SK-N-SH treated with all-trans-retinoic acid at 6 μM for 48 hours (cell line): ENCODE data around the gene PNKD.

ENCODE experiments used
- ATAC-seq: fragments of 200-7000 bp; cut with Tn5 transposase; 3 replicates; pipeline ENCODE4 v1.9.1; 2020; ENCODE audit warnings: mild to moderate bottlenecking, moderate library complexity
- ARNTL ChIP-seq: fragments of 450-650 bp; formaldehyde crosslinking; IDR thresholded peaks from 2 replicates; pipeline ENCODE4 v1.5.0; 2020; ENCODE audit warnings: low read depth, mild to moderate bottlenecking, moderate library complexity, borderline replicate concordance
- BACH2 ChIP-seq: fragments of 250-450 bp; sonication (Bioruptor Pico); IDR thresholded peaks from 2 replicates; pipeline ENCODE4 v1.9.0; 2021; ENCODE audit warnings: mild to moderate bottlenecking, borderline replicate concordance
- ESRRG ChIP-seq: fragments of 250-450 bp; sonication (Bioruptor Pico); IDR thresholded peaks from 2 replicates; pipeline ENCODE4 v1.6.1; 2021; ENCODE audit warnings: mild to moderate bottlenecking
- GLIS3 ChIP-seq: fragments of 250-450 bp; sonication (Bioruptor Pico); IDR thresholded peaks from 2 replicates; pipeline ENCODE4 v1.5.0; 2020; ENCODE audit warnings: mild to moderate bottlenecking, moderate library complexity
- ISL1 ChIP-seq: fragments of 250-450 bp; sonication (Bioruptor Pico); IDR thresholded peaks from 2 replicates; pipeline ENCODE4 v2.1.2; 2022; ENCODE audit warnings: mild to moderate bottlenecking, moderate library complexity
- OSR1 ChIP-seq: fragments of 250-450 bp; sonication (Bioruptor Pico); IDR thresholded peaks from 2 replicates; pipeline ENCODE4 v1.8.0; 2022; ENCODE audit warnings: moderate library complexity, mild to moderate bottlenecking, inconsistent platforms
- PPARA ChIP-seq: fragments of 250-450 bp; sonication (Bioruptor Pico); IDR thresholded peaks from 2 replicates; pipeline ENCODE4 v1.5.0; 2020; ENCODE audit warnings: mild to moderate bottlenecking, borderline replicate concordance
- RARB ChIP-seq: fragments of 250-450 bp; sonication (Bioruptor Pico); IDR thresholded peaks from 2 replicates; pipeline ENCODE4 v1.8.0; 2021; ENCODE audit warnings: mild to moderate bottlenecking, moderate library complexity
- SNAI2 ChIP-seq: fragments of 250-450 bp; sonication (Bioruptor Pico); IDR thresholded peaks from 2 replicates; pipeline ENCODE4 v1.5.0; 2020; ENCODE audit warnings: mild to moderate bottlenecking, moderate library complexity
- TOX ChIP-seq: fragments of 250-450 bp; sonication (Bioruptor Pico); IDR thresholded peaks from 2 replicates; pipeline ENCODE4 v1.8.0; 2021; ENCODE audit warnings: mild to moderate bottlenecking, moderate library complexity, borderline replicate concordance
- ZC3H10 ChIP-seq: fragments of 250-450 bp; sonication (Bioruptor Pico); IDR thresholded peaks from 2 replicates; pipeline ENCODE4 v1.5.1; 2021; ENCODE audit warnings: mild to moderate bottlenecking, moderate library complexity
- ZFP3 ChIP-seq: fragments of 250-450 bp; sonication (Bioruptor Pico); IDR thresholded peaks from 2 replicates; pipeline ENCODE4 v1.5.0; 2020; ENCODE audit warnings: mild to moderate bottlenecking, moderate library complexity
- ZNF565 ChIP-seq: fragments of 450-650 bp; formaldehyde crosslinking; conservative IDR thresholded peaks from 2 replicates; pipeline ENCODE4 v1.5.0; 2020; ENCODE audit warnings: low read depth, mild to moderate bottlenecking, moderate library complexity
- ZNF70 ChIP-seq: fragments of 450-650 bp; formaldehyde crosslinking; IDR thresholded peaks from 2 replicates; pipeline ENCODE4 v1.5.0; 2020; ENCODE audit warnings: mild to moderate bottlenecking, moderate library complexity
- TF ChIP-seq, protein P1 (sequence below): fragments of 250-450 bp; sonication (Bioruptor Pico); IDR thresholded peaks from 2 replicates; pipeline ENCODE4 v1.5.0; 2020; ENCODE audit warnings: mild to moderate bottlenecking, moderate library complexity
- TF ChIP-seq, protein P2 (sequence below): fragments of 250-450 bp; sonication (Bioruptor Pico); IDR thresholded peaks from 2 replicates; pipeline ENCODE4 v1.5.1; 2021; ENCODE audit warnings: mild to moderate bottlenecking, moderate library complexity
- TF ChIP-seq, protein P3 (sequence below): fragments of 250-450 bp; sonication (Bioruptor Pico); IDR thresholded peaks from 2 replicates; pipeline ENCODE4 v1.8.0; 2020; ENCODE audit warnings: mild to moderate bottlenecking, moderate library complexity, borderline replicate concordance

PNKD gene

DNA sequence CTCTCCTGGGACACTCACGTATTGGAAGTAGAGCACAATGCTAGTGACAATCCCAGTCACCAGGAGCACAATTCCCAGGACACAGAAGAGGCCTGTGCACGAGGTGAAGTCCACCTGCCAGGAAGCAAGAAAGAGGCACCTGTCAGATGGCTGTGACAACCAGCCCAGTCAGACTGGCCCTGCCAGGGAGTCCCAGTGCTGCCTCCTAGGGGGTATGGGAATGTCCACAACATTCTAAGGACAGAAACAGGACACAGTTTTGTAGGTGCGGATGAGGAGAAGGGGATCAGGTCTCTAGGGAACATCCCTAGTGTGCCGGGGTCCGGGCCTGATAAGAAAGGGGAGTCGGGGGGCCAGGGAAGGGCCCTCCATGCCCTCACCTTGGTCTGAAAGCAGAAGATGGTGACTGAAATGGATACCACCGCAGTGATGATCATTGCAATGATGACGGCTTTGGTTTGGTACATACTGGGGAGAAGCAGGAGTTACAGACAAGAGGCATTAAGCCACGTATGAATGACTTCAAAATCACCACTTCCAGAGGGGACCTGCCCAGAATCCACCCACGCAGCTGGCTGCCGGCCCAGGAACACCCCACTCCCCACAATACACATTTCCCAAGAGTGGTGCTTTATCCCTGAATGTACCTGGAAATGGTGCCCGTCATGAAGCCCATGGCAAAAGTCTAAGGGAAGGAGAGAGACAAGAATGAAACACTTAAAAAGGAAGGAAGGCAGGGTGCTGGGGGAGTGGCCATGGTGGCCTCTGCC, 6.9 kb downstream of the PNKD start:
- ATAC-seq: no peak
- TF ChIP-seq ZC3H10 (CRISPR knock-in tag) (no peak), TOX (CRISPR knock-in tag) (no peak), ZNF565 (CRISPR knock-in tag) (no peak), OSR1 (CRISPR knock-in tag) (no peak), PPARA (no peak), ZNF70 (CRISPR knock-in tag) (no peak), RARB (CRISPR knock-in tag) (no peak)
- TF ChIP-seq, protein P1, sequence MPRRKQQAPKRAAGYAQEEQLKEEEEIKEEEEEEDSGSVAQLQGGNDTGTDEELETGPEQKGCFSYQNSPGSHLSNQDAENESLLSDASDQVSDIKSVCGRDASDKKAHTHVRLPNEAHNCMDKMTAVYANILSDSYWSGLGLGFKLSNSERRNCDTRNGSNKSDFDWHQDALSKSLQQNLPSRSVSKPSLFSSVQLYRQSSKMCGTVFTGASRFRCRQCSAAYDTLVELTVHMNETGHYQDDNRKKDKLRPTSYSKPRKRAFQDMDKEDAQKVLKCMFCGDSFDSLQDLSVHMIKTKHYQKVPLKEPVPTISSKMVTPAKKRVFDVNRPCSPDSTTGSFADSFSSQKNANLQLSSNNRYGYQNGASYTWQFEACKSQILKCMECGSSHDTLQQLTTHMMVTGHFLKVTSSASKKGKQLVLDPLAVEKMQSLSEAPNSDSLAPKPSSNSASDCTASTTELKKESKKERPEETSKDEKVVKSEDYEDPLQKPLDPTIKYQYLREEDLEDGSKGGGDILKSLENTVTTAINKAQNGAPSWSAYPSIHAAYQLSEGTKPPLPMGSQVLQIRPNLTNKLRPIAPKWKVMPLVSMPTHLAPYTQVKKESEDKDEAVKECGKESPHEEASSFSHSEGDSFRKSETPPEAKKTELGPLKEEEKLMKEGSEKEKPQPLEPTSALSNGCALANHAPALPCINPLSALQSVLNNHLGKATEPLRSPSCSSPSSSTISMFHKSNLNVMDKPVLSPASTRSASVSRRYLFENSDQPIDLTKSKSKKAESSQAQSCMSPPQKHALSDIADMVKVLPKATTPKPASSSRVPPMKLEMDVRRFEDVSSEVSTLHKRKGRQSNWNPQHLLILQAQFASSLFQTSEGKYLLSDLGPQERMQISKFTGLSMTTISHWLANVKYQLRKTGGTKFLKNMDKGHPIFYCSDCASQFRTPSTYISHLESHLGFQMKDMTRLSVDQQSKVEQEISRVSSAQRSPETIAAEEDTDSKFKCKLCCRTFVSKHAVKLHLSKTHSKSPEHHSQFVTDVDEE (CRISPR knock-in tag): no peak
- TF ChIP-seq, protein P2, sequence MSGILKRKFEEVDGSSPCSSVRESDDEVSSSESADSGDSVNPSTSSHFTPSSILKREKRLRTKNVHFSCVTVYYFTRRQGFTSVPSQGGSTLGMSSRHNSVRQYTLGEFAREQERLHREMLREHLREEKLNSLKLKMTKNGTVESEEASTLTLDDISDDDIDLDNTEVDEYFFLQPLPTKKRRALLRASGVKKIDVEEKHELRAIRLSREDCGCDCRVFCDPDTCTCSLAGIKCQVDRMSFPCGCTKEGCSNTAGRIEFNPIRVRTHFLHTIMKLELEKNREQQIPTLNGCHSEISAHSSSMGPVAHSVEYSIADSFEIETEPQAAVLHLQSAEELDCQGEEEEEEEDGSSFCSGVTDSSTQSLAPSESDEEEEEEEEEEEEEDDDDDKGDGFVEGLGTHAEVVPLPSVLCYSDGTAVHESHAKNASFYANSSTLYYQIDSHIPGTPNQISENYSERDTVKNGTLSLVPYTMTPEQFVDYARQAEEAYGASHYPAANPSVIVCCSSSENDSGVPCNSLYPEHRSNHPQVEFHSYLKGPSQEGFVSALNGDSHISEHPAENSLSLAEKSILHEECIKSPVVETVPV: no peak
- TF ChIP-seq, protein P3, sequence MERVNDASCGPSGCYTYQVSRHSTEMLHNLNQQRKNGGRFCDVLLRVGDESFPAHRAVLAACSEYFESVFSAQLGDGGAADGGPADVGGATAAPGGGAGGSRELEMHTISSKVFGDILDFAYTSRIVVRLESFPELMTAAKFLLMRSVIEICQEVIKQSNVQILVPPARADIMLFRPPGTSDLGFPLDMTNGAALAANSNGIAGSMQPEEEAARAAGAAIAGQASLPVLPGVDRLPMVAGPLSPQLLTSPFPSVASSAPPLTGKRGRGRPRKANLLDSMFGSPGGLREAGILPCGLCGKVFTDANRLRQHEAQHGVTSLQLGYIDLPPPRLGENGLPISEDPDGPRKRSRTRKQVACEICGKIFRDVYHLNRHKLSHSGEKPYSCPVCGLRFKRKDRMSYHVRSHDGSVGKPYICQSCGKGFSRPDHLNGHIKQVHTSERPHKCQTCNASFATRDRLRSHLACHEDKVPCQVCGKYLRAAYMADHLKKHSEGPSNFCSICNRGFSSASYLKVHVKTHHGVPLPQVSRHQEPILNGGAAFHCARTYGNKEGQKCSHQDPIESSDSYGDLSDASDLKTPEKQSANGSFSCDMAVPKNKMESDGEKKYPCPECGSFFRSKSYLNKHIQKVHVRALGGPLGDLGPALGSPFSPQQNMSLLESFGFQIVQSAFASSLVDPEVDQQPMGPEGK: no peak
- TF ChIP-seq, all 23 proteins: peak for 0

DNA sequence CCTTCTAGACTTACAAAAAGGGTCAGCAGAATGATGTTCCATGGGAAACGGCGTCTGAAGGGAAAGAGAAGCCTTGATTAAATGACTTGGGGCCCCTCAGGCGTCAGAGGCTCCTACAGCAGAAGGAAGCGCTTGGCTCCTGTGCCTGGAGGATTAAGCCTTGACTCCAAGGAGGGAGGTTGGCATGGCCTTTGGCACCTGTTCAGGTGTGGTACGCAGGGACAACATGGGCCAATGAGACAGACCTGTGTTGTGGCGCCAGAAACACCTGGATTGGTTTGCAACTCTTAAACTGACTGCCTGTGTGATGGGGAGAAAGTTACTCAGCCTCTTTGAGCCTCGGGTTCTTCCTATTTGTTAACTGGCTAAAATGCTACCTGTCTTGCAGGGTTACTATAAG, 7.6 kb downstream of the PNKD start:
- ATAC-seq: no peak
- no peak for TF ChIP-seq ZNF70 (CRISPR knock-in tag)
- no peak for TF ChIP-seq PPARA
- no peak for TF ChIP-seq ZFP3 (CRISPR knock-in tag)

DNA sequence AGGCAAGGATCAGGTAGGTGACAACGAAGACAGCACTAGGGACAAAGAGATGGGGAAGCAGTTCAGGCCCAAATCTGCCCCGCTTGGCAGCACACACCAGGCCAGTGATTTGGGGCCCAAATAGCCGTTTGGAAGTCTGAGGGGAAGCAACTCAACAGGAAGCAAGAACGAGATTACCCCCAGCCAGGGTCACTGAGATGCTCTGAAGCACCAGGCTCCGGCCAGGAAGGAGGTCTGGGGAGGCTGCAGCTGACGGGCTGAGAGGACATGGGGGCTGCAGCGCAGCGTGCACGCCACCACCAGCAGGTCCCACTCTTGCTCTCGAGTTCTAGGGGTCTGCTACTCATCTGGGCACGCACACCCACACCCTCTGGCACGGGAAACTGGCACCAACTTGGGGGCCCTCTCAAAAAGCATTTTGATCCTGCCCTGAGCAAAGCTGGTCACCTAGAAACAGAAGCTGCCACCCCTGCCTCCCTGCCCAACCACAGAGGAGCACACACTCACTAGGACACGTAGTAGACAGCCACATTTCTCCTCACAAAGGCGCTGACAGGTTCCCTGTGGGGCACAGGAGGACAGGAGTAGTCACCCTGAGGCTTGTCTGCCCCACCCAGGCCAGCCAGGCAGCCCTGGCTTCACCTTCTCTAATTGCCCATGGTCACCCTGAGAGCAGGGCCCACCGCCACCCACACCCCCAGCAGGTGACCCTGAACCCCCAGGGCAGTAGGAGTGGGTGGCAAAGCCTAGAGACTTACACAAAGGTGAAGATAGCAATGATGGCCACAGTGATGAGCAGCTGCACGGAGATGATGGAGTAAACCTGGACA, 8.4 kb downstream of the PNKD start:
- no peak for ATAC-seq

More for the DNA sequence above, 8.4 kb downstream of the PNKD start:
- TF ChIP-seq TOX (CRISPR knock-in tag): no peak
- TF ChIP-seq RARB (CRISPR knock-in tag): no peak
- no peak for TF ChIP-seq ZNF565 (CRISPR knock-in tag)
- TF ChIP-seq GLIS3 (CRISPR knock-in tag): no peak
- TF ChIP-seq, protein P1 (CRISPR knock-in tag): no peak
- TF ChIP-seq ZFP3 (CRISPR knock-in tag): no peak
- no peak for TF ChIP-seq ESRRG (CRISPR knock-in tag)
- no peak for TF ChIP-seq ARNTL
- no peak for TF ChIP-seq ZC3H10 (CRISPR knock-in tag)
- no peak for TF ChIP-seq BACH2 (CRISPR knock-in tag)
- TF ChIP-seq, protein P2: no peak
- no peak for TF ChIP-seq SNAI2 (CRISPR knock-in tag)
- TF ChIP-seq ISL1 (CRISPR knock-in tag): no peak
- TF ChIP-seq, protein P3: no peak
